GM18517 (cell line): ENCODE results near the gene LPP.

Source experiments
- ATAC-seq: cut with Tn5 transposase; IDR thresholded peaks from one replicate; pipeline ENCODE4 v1.9.1; 2021; ENCODE audit warnings: mild to moderate bottlenecking, moderate library complexity; ENCODE audit not compliant: unreplicated experiment

The LPP gene

DNA sequence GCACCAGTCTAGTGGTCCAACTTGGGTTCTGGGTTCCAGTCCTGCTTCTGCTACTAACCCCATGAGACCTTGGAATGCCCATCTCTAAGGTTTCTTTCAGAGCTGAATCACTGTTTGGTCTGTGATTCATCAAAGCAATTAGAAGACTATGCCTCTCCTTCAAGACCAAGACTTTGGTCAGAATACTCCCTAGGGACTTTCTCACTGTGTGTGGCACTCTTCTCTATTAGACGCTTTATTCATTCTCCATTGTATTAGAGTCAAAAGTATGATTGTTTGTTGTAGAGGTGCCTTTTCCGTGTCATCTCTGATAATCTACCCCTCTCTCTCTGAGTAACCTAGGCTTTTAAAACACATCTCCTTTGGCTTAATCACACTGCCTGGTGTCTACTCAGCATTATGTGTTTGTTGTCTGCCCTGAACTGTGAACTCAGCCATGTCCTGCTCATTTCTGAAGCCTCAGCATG lies 90.5 kb downstream of the LPP start:
- no peak for ATAC-seq

DNA sequence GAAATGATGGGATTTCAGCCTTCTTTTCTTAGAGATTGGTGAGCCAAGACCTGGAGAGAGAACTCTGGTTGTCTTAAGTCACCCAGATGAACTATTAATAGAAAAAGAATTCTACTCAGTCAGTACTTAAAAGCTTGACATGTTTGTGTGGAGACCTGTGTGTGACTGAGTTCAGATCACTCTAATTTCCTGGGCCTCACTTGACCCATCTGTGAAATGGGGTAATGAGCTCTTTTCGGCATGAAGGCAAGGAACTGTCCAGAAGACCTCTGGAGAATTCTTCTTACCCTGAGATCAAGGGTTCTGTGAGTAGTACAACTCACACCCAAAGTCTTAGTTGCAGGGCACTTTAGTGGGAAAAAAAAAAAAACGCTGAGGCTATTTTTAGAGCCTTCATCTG lies 92.9 kb downstream of the LPP start:
- no peak for ATAC-seq

DNA sequence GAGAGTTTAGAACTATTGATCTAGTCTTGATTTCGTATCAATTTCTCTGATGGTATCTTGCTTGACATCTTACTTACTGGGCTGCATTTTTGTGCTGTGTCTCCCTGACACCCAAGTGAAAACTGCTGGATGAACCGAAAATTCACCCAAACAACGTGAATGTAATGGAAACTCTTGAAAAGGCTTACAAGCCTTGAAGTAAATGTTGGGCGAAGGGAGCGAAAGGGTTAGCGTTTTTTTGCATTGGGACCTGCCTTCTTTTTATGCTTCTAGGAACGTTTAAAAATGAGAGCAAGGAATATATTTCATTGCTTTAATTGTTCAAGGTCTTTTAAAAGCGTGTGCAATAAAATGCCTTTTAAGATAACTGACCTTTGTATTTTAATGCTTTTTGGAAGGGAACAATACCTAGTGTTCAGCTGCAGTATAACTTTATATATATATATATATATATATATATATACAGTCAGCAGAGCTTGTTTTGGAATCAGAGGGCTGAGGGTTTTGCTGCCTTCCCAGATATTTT lies 94.1 kb downstream of the LPP start:
- no peak for ATAC-seq

DNA sequence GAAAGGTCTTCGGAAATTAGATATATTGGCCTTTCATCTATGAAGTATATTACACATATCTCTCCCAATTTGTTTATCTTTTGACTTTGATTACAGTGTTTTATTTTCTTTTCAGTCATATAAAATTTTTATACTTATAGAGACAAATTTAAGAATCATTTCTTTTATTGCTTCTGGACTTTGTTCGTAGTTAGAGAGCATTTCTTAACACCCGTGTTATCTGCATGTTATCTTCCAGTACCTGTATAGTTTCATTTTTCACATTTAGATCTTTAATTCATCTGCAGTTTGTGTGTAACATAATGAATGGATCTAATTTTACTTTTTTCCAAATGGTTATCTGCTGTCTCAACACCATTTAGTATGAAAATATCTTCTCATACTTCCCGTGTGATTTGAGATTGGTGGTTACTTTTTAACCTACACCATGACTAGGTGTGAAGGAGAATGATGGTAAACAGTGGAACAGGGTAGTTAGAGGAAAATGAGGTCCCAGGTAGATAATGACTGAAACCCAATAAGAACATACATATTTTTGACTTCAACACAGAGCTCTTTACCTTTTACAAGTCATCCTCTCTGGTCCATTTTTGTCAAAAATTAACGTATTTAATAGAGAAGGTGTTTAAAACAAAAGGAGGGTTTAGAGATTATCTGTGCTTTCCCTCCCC lies 99.3 kb downstream of the LPP start:
- no peak for ATAC-seq

DNA sequence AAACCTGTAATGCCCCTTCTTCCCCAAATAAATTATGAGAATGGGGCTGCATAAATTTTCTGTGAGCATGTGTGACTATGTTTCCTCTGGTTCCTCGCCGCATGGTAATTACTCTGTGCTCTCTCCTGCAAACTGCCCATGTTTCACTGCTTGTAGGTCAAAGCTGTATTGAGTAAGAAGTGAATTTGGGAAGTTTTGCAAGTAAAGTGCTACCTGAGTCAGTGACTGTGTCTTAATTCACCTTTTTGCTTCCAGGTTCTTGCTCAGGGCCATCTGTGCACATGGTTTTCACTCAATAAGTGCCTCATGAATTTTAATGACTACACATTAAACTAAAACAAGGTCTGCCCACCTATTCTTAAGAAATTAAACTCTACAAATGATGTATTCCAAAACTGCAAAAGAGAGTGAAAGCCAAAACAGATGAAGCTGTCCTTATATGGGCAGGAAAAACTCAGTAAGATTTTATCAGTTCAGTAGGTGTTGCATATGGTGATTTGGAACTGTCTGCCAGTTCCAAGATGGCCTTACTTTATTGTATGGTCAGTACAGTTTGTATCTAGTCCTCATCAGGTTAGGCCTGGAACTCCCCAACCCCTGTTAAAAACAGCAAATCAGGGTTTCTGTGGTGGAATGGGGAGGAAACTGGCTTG lies 100.0 kb downstream of the LPP start:
- ATAC-seq, result no peak

DNA sequence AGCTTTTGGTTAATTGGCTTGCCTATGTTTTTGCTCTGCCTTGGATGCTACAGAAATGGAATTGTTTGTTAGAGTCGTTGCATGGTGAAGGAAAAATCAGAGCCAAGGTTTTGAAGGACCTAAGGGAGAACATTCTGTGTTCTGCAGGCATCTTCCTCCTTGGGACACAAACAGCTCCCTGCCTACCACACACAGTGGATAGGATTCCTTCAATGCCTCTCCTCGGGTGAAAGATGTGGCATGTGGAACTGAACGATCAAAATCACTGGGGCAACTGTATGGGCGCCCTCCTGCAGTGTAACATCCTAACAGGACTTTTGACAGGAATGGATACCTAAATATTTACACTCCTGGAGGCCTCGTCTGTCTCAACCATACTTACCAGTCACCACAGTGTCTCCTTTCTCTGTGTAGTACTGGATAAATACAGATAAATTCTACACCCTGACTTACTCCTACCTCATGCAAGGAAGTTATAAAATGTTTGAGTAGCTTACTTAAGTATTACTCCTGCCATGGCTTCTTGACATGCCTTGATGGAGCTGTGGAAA lies 100.6 kb downstream of the LPP start:
- ATAC-seq, result no peak

DNA sequence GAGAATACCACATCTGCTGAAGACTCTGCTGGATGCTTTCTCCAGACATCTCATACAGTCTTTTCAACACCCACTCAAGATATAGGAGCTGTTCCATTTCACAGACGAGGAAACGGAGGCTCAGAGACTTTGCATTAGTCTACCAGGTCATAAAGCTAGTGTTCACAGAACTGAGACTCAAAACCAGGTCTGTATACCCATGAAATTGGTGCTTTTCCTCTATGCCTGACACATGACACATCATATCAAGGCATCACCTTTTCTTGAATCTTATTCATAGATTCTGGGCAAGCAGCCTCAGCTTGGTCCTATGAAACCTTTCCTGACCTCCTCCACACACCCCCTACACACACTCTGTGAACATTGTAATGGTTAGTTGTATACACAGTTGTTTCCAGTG lies 101.2 kb downstream of the LPP start:
- no peak for ATAC-seq

DNA sequence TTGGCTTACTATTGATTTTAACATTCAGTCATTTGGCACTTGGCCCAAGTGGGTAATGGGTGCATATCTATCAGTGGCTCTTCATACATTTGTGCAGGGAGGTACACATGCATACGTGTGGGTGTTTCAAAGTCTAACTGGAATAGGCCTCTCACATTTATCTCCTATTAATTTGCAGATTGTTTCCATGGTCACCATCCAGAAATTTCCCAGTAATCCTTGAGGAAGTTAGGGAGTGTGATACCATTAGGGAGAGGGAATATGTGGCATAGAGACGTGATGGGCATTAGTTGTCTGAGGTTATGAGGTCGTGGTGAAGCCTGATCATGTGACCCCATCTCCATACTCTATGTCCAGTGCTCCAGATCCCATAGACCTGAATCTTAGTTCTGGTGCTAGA lies 102.8 kb downstream of the LPP start:
- no peak for ATAC-seq

DNA sequence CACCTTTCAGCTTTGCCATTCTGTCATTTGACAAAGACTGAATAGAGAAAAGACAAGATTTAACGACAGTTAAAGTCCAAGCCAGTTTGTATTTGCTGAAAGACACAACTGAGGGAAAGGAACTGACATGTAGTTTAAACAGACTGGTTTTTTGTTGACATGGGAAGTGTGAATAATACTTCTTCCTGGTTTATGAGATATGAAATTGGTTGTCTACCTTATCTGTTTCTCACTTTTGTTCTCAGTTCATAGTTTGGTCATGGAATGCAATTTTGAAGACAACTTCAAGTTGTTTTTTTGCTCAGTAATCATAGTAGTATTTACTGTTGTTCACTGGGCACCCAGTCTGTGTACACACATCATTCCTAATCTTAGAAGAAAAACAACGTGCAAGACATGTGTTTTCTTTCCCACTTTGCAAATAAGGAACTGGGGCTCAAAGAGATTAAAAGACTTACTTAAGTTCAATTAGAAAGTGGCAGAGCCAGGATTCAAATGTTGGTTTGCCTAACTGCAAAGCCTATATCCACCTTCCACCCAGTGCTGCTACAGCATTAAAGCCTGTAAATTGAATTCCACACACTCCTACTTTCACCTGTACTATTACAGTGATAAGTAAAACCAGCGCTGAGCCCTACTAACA lies 103.5 kb downstream of the LPP start:
- ATAC-seq, result no peak

DNA sequence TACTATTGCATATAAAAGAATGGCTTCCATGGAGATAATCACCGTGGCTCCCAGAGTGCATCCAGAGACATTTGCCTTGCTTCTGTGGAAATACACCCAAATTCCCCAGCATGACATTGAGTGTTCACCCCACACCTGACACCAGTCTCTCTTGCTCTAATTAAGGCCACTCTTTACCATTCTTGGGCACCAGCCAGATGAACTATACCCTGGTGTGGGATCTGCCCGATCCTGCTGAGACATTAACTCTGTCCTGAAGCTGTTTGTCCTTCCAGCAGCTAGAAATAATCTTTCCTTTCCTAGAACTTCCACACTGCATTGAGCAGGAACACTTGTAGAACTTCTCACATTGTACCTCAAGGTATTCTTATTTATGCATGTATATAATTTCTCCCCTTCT lies 105.2 kb downstream of the LPP start:
- no peak for ATAC-seq

DNA sequence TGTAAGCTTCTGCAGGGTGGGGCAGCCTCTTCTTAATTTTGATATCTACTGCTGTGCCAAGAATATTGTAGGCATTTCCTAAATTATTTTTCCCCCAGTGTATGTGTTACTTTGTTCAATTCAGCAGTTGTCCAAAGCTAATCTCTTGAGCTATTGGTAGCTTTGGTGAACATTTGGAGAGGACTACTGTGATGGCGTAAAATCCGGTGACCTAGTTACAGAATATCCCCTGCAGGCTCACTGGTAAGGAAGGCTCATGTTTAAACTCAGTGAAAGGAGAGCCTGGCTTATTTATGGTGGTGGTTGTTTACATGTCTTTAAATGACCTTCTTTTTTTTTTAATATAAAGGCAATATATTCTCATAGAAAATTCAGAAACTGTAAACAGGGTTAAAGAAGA lies 105.6 kb downstream of the LPP start:
- ATAC-seq, result no peak

DNA sequence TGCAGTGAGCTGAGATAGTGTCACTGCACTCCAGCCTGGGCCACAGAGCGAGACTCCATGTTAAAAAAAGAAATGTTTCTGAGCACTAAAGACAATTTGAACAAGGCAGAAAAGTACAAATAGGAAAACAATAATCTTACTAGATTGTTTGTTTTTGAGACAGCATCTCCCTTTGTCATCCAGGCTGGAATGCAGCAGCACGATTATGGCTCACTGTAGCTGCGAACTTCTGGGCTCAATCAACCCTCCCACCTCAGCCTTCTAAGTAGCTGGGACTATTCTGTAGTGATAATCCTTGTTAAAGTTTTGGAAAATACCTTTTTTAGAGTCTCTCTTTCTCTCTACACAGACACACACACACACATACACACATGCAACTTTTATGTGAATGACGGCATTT lies 107.1 kb downstream of the LPP start:
- no peak for ATAC-seq

DNA sequence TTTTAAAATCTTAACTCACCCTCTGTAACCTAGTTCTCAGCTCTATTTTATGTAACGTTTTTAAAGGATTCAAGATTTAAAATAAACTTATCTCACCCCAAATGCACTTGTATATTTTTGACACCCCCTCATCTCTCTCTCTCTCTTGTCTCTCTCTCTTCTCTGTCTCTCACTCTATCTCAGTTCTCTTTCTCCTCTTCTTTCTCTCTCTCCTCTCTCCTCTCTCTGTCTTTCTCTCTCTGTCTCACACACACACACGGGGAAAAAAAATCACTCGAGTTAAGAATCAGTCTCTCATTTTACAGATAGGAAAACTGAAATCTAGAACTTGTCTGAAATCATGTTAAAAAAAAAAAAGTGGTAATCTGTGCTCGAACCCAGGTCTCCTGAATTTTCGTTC lies 108.5 kb downstream of the LPP start:
- no peak for ATAC-seq

DNA sequence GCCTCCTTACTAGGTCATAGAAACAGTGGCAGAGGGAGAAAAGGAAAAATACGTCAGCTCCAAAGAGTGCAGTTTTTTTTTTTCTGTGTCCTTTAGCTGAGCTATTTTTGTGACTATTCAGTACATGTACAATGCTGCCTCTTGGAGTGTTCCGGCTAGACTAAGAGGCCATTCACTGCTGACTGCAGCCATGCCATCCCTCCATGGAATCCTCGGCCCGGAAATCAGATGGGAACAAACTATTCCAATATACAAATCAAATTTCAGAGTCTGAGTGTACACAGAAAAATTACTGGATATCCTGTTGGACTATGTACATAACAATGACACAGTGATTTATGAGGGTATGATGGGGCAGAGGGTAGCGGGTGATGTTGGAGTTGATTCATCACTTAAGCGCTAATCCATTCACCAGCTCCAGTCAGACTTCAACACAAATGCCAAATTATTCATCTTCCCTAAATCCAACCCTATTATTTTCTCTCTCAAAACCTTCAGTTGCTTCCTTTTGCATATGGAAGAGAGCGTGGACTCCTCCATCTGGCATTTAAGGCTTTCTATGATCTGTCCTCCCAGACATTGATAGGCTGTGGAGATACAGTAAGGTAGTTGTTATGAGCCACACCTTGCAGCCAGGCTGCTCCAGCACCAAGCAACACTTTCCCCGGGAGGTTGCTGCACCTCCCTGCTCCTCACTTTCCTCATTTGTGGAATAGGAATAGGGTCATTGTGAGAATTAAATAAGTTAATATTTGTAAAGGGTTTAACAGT lies 109.1 kb downstream of the LPP start:
- ATAC-seq, result no peak

DNA sequence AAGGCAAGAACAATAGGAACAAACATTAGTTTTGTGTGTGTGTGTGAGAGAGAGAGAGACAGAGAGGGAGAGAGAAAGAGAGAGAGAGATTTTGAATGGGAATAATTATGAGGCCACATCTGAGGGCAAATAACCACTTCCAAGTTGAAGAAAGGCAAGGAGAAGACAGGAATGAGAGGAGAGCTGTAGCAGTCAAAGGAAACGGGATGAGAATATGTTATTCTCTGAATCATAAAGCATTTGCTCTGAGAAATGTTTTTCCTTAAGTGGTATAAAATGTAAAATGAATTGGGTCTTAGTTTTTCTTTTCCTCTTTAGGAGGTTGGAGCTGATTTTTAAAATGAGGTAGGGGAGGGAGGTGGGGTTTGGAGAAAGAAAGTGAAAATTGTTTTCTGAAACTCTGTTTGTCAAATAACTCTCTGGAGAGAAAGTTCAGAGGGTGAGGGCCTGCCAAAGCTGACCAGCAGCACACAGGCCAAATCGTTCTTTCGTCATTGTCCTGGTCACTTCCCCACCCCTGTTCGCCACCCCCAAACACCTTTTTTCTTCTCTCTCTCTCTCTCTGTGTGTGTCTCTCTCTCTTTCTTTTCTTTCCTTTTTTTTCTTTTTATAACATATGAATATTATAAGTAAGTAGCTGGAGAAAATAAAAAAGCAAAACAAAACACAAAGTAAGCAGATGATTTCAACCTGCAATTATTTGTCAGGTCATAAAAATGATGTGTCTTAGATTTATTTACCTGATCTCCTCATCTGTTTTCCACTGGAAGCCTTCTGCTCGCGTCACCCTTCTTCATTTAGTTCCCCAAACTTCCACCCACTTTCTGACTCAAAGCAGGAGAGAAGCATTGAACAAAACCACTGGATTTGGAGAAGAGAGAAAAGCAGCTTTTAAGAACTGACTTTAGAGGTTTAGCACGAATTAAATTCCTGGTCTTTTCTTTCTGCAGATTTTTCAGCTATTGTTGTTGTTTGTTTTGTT lies 110.6 kb downstream of the LPP start:
- ATAC-seq, result no peak

DNA sequence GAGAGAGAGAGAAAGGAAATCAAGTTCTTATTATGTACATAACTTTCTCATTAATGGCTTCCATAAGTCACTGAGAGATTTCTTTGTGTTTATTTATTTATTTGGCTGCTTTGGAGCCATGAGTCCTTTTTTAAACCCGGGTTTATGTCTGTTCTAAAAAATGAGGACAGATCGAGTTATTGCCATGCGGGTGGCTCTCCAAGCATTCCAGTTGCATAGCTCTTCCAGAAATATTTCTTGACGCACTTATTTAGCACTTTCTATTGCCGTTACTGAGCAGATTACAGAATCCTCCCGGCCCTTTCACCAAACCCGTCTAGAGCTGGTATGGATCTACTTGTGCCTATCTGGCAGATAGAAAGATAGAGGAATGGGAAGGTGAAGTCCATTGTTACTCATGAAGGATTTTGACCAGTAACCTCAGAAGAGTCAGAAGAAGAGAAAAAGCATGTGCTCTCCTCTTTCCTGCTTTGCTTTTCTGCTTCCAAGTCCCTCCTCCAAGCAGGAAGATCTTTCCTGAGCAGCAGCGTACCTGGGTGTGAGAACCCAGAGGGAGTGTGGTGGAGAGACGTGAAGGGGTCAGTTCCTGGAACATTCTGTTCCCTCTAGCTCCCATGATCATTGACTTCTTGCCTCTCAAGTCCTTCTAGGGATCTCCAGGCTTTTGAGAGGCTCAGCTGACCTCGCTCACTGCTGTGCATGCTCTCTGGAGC lies 112.8 kb downstream of the LPP start:
- ATAC-seq, result no peak

DNA sequence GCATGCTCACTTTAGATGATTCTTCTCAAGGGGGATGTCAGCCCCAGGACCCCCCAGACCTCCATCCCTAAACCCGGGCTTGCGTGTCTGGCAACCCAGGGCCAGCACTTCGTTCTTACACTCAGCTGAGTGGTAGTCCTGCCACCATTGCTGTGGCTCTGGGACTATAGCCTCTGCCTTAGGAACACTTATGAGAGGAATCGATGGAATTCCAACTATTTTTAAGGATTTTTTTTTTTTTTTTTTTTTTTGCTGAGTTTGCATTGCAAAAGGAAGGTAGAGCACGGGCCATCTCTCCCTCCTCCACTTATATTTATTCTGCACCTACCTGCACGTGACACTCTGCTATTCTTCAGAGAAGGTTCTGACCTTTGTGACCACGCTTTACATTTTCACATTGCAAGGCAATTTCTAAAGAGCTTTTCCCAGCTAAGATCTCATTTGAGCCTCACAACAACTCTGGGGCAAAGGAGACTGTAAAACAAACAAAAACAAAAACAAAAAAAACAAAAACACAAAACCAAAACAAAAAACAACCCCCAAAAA lies 113.9 kb downstream of the LPP start:
- ATAC-seq, result no peak

DNA sequence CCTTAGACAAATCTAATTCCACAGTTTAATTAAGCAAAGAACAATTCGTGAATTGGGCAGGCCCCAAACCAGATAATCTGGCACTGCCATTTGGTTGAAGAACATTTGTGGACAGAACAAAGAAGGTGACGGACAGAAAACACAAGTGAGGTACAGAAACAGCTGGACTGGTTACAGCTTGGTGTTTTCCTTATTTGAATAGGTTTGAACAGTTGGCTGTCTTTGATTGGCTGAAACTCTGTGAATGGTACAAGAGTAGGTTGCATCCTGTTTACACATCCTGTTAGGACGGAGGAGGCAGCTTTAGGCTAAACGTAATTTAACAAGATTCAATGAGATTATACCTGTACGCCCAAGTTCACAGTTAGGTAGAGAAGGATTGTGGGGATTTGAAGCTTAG lies 114.4 kb downstream of the LPP start:
- no peak for ATAC-seq

DNA sequence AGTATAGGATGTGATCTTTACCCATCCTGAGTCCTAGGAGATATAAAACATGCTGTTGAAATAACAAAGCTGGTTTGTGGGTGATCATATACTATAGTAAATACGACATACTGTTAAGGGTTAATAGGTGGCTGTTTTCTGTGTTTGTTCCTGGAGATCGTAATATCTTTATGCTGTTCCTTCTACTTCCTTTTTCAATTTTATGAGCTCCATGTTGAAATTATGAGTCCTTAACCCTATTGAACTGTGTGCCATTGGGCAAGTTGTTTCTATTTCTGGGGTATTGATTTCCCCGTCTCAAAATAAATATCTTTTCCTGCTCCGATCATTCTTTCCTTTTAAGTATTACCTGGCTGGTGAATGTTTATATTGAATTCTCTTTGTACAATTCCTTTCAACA lies 115.1 kb downstream of the LPP start:
- ATAC-seq, result no peak
